Ishikawa (cell line): ENCODE results near the gene LST1.
A peak's percentile ranks its signal among the peaks of the same experiment; 100 is the strongest.

ENCODE experiments used
- CEBPB ChIP-seq: IDR thresholded peaks from 2 replicates; pipeline ENCODE4 v1.6.1; 2012
- CREB1 ChIP-seq: IDR thresholded peaks from 2 replicates; pipeline ENCODE4 v1.6.1; 2012; ENCODE audit warnings: low read depth
- EGR1 ChIP-seq: IDR thresholded peaks from 2 replicates; pipeline ENCODE4 v1.6.1; 2012
- EP300 ChIP-seq: IDR thresholded peaks from 2 replicates; pipeline ENCODE4 v1.6.1; 2012; ENCODE audit warnings: borderline replicate concordance
- FOXM1 ChIP-seq: IDR thresholded peaks from 2 replicates; pipeline ENCODE4 v1.6.1; 2012; ENCODE audit warnings: low read depth, borderline replicate concordance
- NFIC ChIP-seq: IDR thresholded peaks from 2 replicates; pipeline ENCODE4 v1.6.1; 2012
- RAD21 ChIP-seq: IDR thresholded peaks from 2 replicates; pipeline ENCODE4 v1.6.1; 2012; ENCODE audit warnings: low read depth
- TAF1 ChIP-seq: IDR thresholded peaks from 2 replicates; pipeline ENCODE4 v1.6.1; 2012; ENCODE audit warnings: low read depth, mild to moderate bottlenecking
- TCF12 ChIP-seq: IDR thresholded peaks from 2 replicates; pipeline ENCODE4 v1.6.1; 2012; ENCODE audit warnings: low read depth
- TEAD4 ChIP-seq: IDR thresholded peaks from 2 replicates; pipeline ENCODE4 v1.6.1; 2012
- USF1 ChIP-seq: IDR thresholded peaks from 2 replicates; pipeline ENCODE4 v1.6.1; 2012
- YY1 ChIP-seq: IDR thresholded peaks from 2 replicates; pipeline ENCODE4 v1.6.1; 2012; ENCODE audit warnings: low read depth
- ZBTB7A ChIP-seq: IDR thresholded peaks from 2 replicates; pipeline ENCODE4 v1.6.1; 2012; ENCODE audit warnings: low read depth
- TF ChIP-seq, protein P1 (sequence below): IDR thresholded peaks from 2 replicates; pipeline ENCODE4 v1.6.1; 2012
- TF ChIP-seq, protein P2 (sequence below): IDR thresholded peaks from 2 replicates; pipeline ENCODE4 v1.6.1; 2012; ENCODE audit warnings: low read depth, mild to moderate bottlenecking

LST1 gene

GRCh38 chr6:31547727-31548543 lies 38.1 kb upstream of the LST1 start:
- TF ChIP-seq FOXM1 = no peak
- TF ChIP-seq EGR1 = no peak
- no peak for TF ChIP-seq NFIC
- no peak for TF ChIP-seq TAF1
- TF ChIP-seq, protein P1, sequence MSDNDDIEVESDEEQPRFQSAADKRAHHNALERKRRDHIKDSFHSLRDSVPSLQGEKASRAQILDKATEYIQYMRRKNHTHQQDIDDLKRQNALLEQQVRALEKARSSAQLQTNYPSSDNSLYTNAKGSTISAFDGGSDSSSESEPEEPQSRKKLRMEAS = no peak
- TF ChIP-seq YY1 = no peak
- no peak for TF ChIP-seq EP300
- no peak for TF ChIP-seq CEBPB
- TF ChIP-seq TCF12 = no peak
- TF ChIP-seq TEAD4 = no peak
- TF ChIP-seq CREB1 = no peak
- no peak for TF ChIP-seq USF1
- TF ChIP-seq RAD21 = no peak
- TF ChIP-seq ZBTB7A = no peak

- TF ChIP-seq CEBPB (no peak), FOXM1 (no peak), TEAD4 (no peak)
These were observed 37.6 kb upstream of the LST1 start for GRCh38 chr6:31548544-31548873.

DNA sequence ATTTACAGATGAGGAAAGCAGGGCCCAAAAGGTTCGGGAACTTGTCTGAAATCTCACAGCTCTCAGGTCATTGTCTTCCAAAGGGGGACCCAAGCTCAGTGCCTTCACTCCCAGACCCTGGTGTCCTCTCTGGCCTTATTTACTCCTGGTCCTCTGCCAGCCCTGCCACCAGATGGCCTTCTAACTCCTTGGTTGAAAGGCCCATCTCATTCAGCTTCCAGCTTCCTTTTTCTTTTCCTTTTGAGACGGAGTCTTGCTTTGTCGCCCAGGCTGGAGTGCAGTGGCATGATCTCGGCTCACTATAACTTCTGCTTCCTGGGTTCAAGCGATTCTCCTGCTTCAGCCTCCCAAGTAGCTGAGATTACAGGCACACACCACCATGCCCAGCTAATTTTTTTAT lies 34.7 kb upstream of the LST1 start:
- peak; percentile 23; the same call in 1 of the 2 replicates for TF ChIP-seq RAD21

GRCh38 chr6:31556307-31556706 lies 29.8 kb upstream of the LST1 start:
- TF ChIP-seq YY1 (no peak), EGR1 (no peak), NFIC (no peak), ZBTB7A (no peak), FOXM1 (no peak), RAD21 (no peak), CEBPB (no peak), TAF1 (no peak), TCF12 (no peak), CREB1 (no peak)
- TF ChIP-seq, protein P2, sequence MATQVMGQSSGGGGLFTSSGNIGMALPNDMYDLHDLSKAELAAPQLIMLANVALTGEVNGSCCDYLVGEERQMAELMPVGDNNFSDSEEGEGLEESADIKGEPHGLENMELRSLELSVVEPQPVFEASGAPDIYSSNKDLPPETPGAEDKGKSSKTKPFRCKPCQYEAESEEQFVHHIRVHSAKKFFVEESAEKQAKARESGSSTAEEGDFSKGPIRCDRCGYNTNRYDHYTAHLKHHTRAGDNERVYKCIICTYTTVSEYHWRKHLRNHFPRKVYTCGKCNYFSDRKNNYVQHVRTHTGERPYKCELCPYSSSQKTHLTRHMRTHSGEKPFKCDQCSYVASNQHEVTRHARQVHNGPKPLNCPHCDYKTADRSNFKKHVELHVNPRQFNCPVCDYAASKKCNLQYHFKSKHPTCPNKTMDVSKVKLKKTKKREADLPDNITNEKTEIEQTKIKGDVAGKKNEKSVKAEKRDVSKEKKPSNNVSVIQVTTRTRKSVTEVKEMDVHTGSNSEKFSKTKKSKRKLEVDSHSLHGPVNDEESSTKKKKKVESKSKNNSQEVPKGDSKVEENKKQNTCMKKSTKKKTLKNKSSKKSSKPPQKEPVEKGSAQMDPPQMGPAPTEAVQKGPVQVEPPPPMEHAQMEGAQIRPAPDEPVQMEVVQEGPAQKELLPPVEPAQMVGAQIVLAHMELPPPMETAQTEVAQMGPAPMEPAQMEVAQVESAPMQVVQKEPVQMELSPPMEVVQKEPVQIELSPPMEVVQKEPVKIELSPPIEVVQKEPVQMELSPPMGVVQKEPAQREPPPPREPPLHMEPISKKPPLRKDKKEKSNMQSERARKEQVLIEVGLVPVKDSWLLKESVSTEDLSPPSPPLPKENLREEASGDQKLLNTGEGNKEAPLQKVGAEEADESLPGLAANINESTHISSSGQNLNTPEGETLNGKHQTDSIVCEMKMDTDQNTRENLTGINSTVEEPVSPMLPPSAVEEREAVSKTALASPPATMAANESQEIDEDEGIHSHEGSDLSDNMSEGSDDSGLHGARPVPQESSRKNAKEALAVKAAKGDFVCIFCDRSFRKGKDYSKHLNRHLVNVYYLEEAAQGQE = no peak
- TF ChIP-seq, protein P1 = no peak

- no peak for TF ChIP-seq EGR1
- no peak for TF ChIP-seq RAD21
These were observed 28.4 kb upstream of the LST1 start for GRCh38 chr6:31557443-31558317.

- TF ChIP-seq TAF1 = no peak
- no peak for TF ChIP-seq FOXM1
- TF ChIP-seq CEBPB = no peak
- no peak for TF ChIP-seq NFIC
- no peak for TF ChIP-seq ZBTB7A
- TF ChIP-seq, protein P1 = no peak
- TF ChIP-seq, protein P2 = no peak
- no peak for TF ChIP-seq CREB1
- TF ChIP-seq TEAD4 = no peak
- TF ChIP-seq USF1 = no peak
These were observed 27.8 kb upstream of the LST1 start for GRCh38 chr6:31558318-31558625.
